NK-92 (cell line): ENCODE results near the gene NPAS3.

ENCODE experiments used
- DNase-seq: peaks from one replicate; lab custom pipeline; 2025; ENCODE audit not compliant: unreplicated experiment; lab: John Stamatoyannopoulos, UW

NPAS3 gene

GRCh38 chr14:33655421-33655820, 716.7 kb downstream of the NPAS3 start:
- DNase-seq: no peak

GRCh38 chr14:33657476-33657875, 718.8 kb downstream of the NPAS3 start:
- no peak for DNase-seq

- no peak for DNase-seq
Measured at GRCh38 chr14:33660248-33660647, 721.6 kb downstream of the NPAS3 start.

- no peak for DNase-seq
Measured at GRCh38 chr14:33661101-33661500, 722.4 kb downstream of the NPAS3 start.

GRCh38 chr14:33668066-33668465, 729.4 kb downstream of the NPAS3 start:
- no peak for DNase-seq

- no peak for DNase-seq
Measured at GRCh38 chr14:33669111-33669510, 730.4 kb downstream of the NPAS3 start.

GRCh38 chr14:33670235-33670634, 731.6 kb downstream of the NPAS3 start:
- DNase-seq: no peak

GRCh38 chr14:33671556-33671955, 732.9 kb downstream of the NPAS3 start:
- DNase-seq: no peak

- no peak for DNase-seq
Measured at GRCh38 chr14:33674927-33675326, 736.2 kb downstream of the NPAS3 start.

GRCh38 chr14:33675415-33676130, 736.9 kb downstream of the NPAS3 start:
- no peak for DNase-seq

GRCh38 chr14:33676135-33676566, 737.5 kb downstream of the NPAS3 start:
- DNase-seq: no peak

GRCh38 chr14:33676891-33677290, 738.2 kb downstream of the NPAS3 start:
- no peak for DNase-seq

GRCh38 chr14:33678005-33678404, 739.3 kb downstream of the NPAS3 start:
- DNase-seq: no peak

- no peak for DNase-seq
Measured at GRCh38 chr14:33679025-33679424, 740.3 kb downstream of the NPAS3 start.

GRCh38 chr14:33679461-33680225, 741.0 kb downstream of the NPAS3 start:
- DNase-seq: no peak

GRCh38 chr14:33680873-33681272, 742.2 kb downstream of the NPAS3 start:
- no peak for DNase-seq

- no peak for DNase-seq
Measured at GRCh38 chr14:33682760-33683159, 744.1 kb downstream of the NPAS3 start.

GRCh38 chr14:33685026-33685425, 746.3 kb downstream of the NPAS3 start:
- DNase-seq: no peak

GRCh38 chr14:33685698-33686097, 747.0 kb downstream of the NPAS3 start:
- DNase-seq: no peak

- no peak for DNase-seq
Measured at GRCh38 chr14:33686218-33686617, 747.5 kb downstream of the NPAS3 start.

- no peak for DNase-seq
Measured at GRCh38 chr14:33686856-33687255, 748.2 kb downstream of the NPAS3 start.

- no peak for DNase-seq
Measured at GRCh38 chr14:33689680-33690079, 751.0 kb downstream of the NPAS3 start.
